Sigmoid colon (tissue), 7 donors: ENCODE measurements around the gene KLHDC9. TPM values are rescaled to one million over a fixed set of nuclear protein-coding genes. Genes with fewer than 3 reads are reported as not detected.
"Not testable (repeated sequence)": the region's sequence is repeated elsewhere in the genome, so short reads cannot be mapped to it uniquely, and the experiment has no call there.

ENCODE experiments used
- DNase-seq: peaks from one replicate; pipeline ENCODE4 v3.0.0-alpha.2; 2019
- H3K27ac ChIP-seq, 4 donors: fragments of 200-600 bp; sonication (generic); one replicate each; pipeline ENCODE4 v1.5.1; 2016 to 2019; ENCODE audit warnings: mild to moderate bottlenecking in 1 of 4
- H3K27me3 ChIP-seq, 3 donors: fragments of 200-600 bp; sonication (generic); one replicate each; pipeline ENCODE4 v1.5.1; 2019; ENCODE audit warnings: mild to moderate bottlenecking in 1 of 3
- H3K36me3 ChIP-seq, 4 donors: fragments of 200-600 bp; sonication (generic); one replicate each; pipeline ENCODE4 v1.5.1; 2016 to 2019
- H3K4me1 ChIP-seq, 4 donors: fragments of 200-600 bp; sonication (generic); one replicate each; pipeline ENCODE4 v1.5.1; 2017 to 2019
- H3K4me3 ChIP-seq, 4 donors: fragments of 200-600 bp; sonication (generic); one replicate each; pipeline ENCODE4 v1.5.1; 2017 to 2019; ENCODE audit warnings: mild to moderate bottlenecking in 2 of 4, moderate library complexity in 1 of 4
- H3K9me3 ChIP-seq, 4 donors: fragments of 200-600 bp in 3 of 4; sonication (generic) in 3 of 4; one replicate each; pipeline versions ENCODE4 v1.5.1 to v1.6.1; 2013 to 2019
- CTCF ChIP-seq, 4 experiments: fragments of 450-650 bp in 3 of 4; fragments of 200-600 bp in 1 of 4; IDR thresholded peaks; one replicate each; pipeline ENCODE4 v1.5.1; 2016 to 2019; ENCODE audit warnings: antibody characterized with exemption in 4 of 4, mild to moderate bottlenecking in 3 of 4, moderate library complexity in 2 of 4
- EP300 ChIP-seq, 4 donors: sonication (generic); formaldehyde crosslinking; IDR thresholded peaks; one replicate each; pipeline ENCODE4 v1.6.1; 2017; ENCODE audit warnings: antibody characterized with exemption in 4 of 4
- POLR2A ChIP-seq, 2 donors: fragments of 450-650 bp; IDR thresholded peaks; one replicate each; pipeline ENCODE4 v1.6.1; 2016; ENCODE audit warnings: antibody characterized with exemption in 2 of 2, mild to moderate bottlenecking in 2 of 2, moderate library complexity in 2 of 2
- POLR2AphosphoS5 ChIP-seq, 4 donors: sonication (generic); formaldehyde crosslinking; IDR thresholded peaks; one replicate each; pipeline ENCODE4 v1.6.1; 2017; ENCODE audit warnings: antibody characterized with exemption in 4 of 4
- WGBS, 2 donors: extraction: QIAGEN DNeasy Blood & Tissue Kit; methylation state at CpG; one replicate each; pipeline ENCODE4 v1.1.7; 2013; 5-methylcytosine and 5-hydroxymethylcytosine counted together
- intact Hi-C: fragments of 100-400 bp; cut with DNase I; formaldehyde crosslinking; loops from one replicate; pipeline ENCODE4 v1.15.1; 2023
- polyA plus RNA-seq, 3 donors: library from polyadenylated mRNA; stranded (reverse); fragments of 200-250 nt; gene quantifications; one replicate each; pipeline ENCODE4 v1.2.3, GENCODE V29; 2013
- total RNA-seq, 4 donors: library from RNA; depleted of rRNA; stranded (reverse); fragments of >200 nt; gene quantifications; one replicate each; pipeline ENCODE4 v1.1.0, GENCODE V29; 2016
- donor health status: healthy with polysubstance abuse.
- donor health status: Bipolar disorder and iron deficiency.
- donor health status: healthy.

Gene KLHDC9
- total and polyA plus RNA-seq, 7 donors: 4.7 to 14.1 (median 9.9) TPM

- 70 to 90% methylated on average over 2 of the region's 2 CpGs for WGBS, 2 donors
- no peaks in the 10 kb centered on the region for H3K9me3 ChIP-seq
- no peaks in the 10 kb centered on the region for H3K27me3 ChIP-seq
- H3K27ac ChIP-seq: no peak overlapping the region
- TF ChIP-seq CTCF (IDR thresholded peaks at IDR 0.05) (no peak), POLR2A (IDR thresholded peaks at IDR 0.05) (no peak), POLR2AphosphoS5 (IDR thresholded peaks at IDR 0.05) (no peak), EP300 (IDR thresholded peaks at IDR 0.05) (no peak)
- intact Hi-C loops: no loop called here
- no peak for DNase-seq
- H3K4me3 ChIP-seq: no peak overlapping the region
- H3K36me3 ChIP-seq: peaks cover 0 to 20% (median 0%) of the 10 kb centered on the region in 4 donors
- H3K4me1 ChIP-seq: peaks cover 0 to 34% (median 24%) of the 10 kb centered on the region in 4 donors
These were observed 13.4 kb downstream of the KLHDC9 start for GRCh38 chr1:161111527-161111926.

- Histone ChIP-seq H3K27ac (no peak overlapping the region), H3K4me3 (no peak overlapping the region), H3K9me3 (no peaks in the 10 kb centered on the region), H3K4me1 (peaks cover 0 to 49% (median 37%) of the 10 kb centered on the region in 4 donors), H3K27me3 (no peaks in the 10 kb centered on the region), H3K36me3 (peaks cover 0 to 20% (median 0%) of the 10 kb centered on the region in 4 donors)
- DNase-seq: no peak
- TF ChIP-seq POLR2AphosphoS5 (IDR thresholded peaks at IDR 0.05) (no peak), CTCF (IDR thresholded peaks at IDR 0.05) (no peak), EP300 (IDR thresholded peaks at IDR 0.05) (no peak)
- intact Hi-C loops: no loop called here
- WGBS, 2 donors: 56 to 83% methylated on average over 1 of the region's 1 CpG
These were observed 15.8 kb downstream of the KLHDC9 start for GRCh38 chr1:161113915-161114314.

GRCh38 chr1:161114556-161114955 is 16.4 kb downstream of the KLHDC9 start:
- no peak for TF ChIP-seq CTCF (IDR thresholded peaks at IDR 0.05)
- TF ChIP-seq EP300 (IDR thresholded peaks at IDR 0.05): no peak
- no peak for TF ChIP-seq POLR2A (IDR thresholded peaks at IDR 0.05)
- no peak for TF ChIP-seq POLR2AphosphoS5 (IDR thresholded peaks at IDR 0.05)

GRCh38 chr1:161115132-161115711 is 17.1 kb downstream of the KLHDC9 start:
- intact Hi-C loops: loop anchor here (5.0 kb wide), 2 partner anchors 42 to 68 kb away; partner anchors contain the start of genes USF1 and USP21
- H3K4me3 ChIP-seq: no peak overlapping the region
- H3K36me3 ChIP-seq: peaks cover 0 to 23% (median 3%) of the 10 kb centered on the region in 4 donors
- WGBS, 2 donors: 90 to 93% methylated on average over 12 of the region's 12 CpGs
- H3K27ac ChIP-seq: no peak overlapping the region
- H3K27me3 ChIP-seq: no peaks in the 10 kb centered on the region
- TF ChIP-seq POLR2AphosphoS5 (IDR thresholded peaks at IDR 0.05): no peak
- TF ChIP-seq EP300 (IDR thresholded peaks at IDR 0.05): no peak
- no peak for TF ChIP-seq POLR2A (IDR thresholded peaks at IDR 0.05)
- TF ChIP-seq CTCF (IDR thresholded peaks at IDR 0.05): no peak
- no peaks in the 10 kb centered on the region for H3K9me3 ChIP-seq
- peaks cover 0 to 62% (median 48%) of the 10 kb centered on the region in 4 donors for H3K4me1 ChIP-seq
- DNase-seq: no peak

More at GRCh38 chr1:161114556-161114955, 16.4 kb downstream of the KLHDC9 start:
- WGBS, 2 donors: 72 to 87% methylated on average over 2 of the region's 2 CpGs
- no peak overlapping the region for H3K4me3 ChIP-seq
- no peak overlapping the region for H3K27ac ChIP-seq
- intact Hi-C loops: no loop called here
- H3K27me3 ChIP-seq: no peaks in the 10 kb centered on the region
- DNase-seq: no peak
- no peaks in the 10 kb centered on the region for H3K9me3 ChIP-seq
- peaks cover 0 to 55% (median 43%) of the 10 kb centered on the region in 4 donors for H3K4me1 ChIP-seq
- peaks cover 0 to 20% (median 0%) of the 10 kb centered on the region in 4 donors for H3K36me3 ChIP-seq

- intact Hi-C loops: loop anchor here (5.0 kb wide), 2 partner anchors 41 to 69 kb away; partner anchors contain the start of genes USF1 and USP21
- H3K27me3 ChIP-seq, H3K9me3 ChIP-seq, H3K4me3 ChIP-seq, H3K27ac ChIP-seq, DNase-seq: not testable (repeated sequence)
- H3K36me3 ChIP-seq: peaks cover 0 to 30% (median 11%) of the 10 kb centered on the region in 4 donors
- H3K4me1 ChIP-seq: peaks cover 0 to 69% (median 52%) of the 10 kb centered on the region in 4 donors
- WGBS, 2 donors: 91 to 92% methylated on average over 6 of the region's 6 CpGs
These were observed 17.8 kb downstream of the KLHDC9 start for GRCh38 chr1:161115961-161116360.
